Ovary (tissue), 9 donors: Measurements from ENCODE around the gene IL18BP. TPM values are rescaled to one million over a fixed set of nuclear protein-coding genes. Genes with fewer than 3 reads are reported as not detected.
A peak's percentile ranks its signal among the peaks of the same experiment; 100 is the strongest.

ENCODE experiments used
- DNase-seq, 5 donors: peaks; one replicate each; pipeline ENCODE4 v3.0.0-alpha.2; 2019 to 2020
- H3K27ac ChIP-seq, 2 donors: fragments of 200-600 bp; one replicate each; pipeline versions ENCODE4 v1.5.1 to v1.8.0; 2019 to 2022
- H3K27me3 ChIP-seq: fragments of 200-600 bp; one replicate; pipeline ENCODE4 v1.8.0; 2022
- H3K36me3 ChIP-seq: fragments of 200-600 bp; sonication (generic); one replicate; pipeline ENCODE4 v1.5.1; 2019
- H3K4me1 ChIP-seq: one replicate; pipeline ENCODE4 v1.8.1; 2013; ENCODE audit warnings: mild to moderate bottlenecking, moderate library complexity; ENCODE audit not compliant: insufficient read depth
- H3K4me3 ChIP-seq: fragments of 200-600 bp; sonication (generic); one replicate; pipeline ENCODE4 v1.5.1; 2017
- H3K9me3 ChIP-seq, 2 donors: fragments of 200-600 bp in 1 of 2; sonication (generic) in 1 of 2; one replicate each; pipeline versions ENCODE4 v1.5.1 to v1.8.1; 2013 to 2019; ENCODE audit warnings: mild to moderate bottlenecking in 1 of 2, moderate library complexity in 1 of 2
- CTCF ChIP-seq, 3 donors: fragments of 450-650 bp in 2 of 3; fragments of 200-600 bp in 1 of 3; IDR thresholded peaks; one replicate each; pipeline versions ENCODE4 v1.5.1 to v1.8.0; 2016 to 2022; ENCODE audit warnings: antibody characterized with exemption in 3 of 3, mild to moderate bottlenecking in 1 of 3
- EP300 ChIP-seq: sonication (generic); formaldehyde crosslinking; IDR thresholded peaks from one replicate; pipeline ENCODE4 v1.6.1; 2017; ENCODE audit warnings: antibody characterized with exemption
- POLR2A ChIP-seq: fragments of 450-650 bp; IDR thresholded peaks from one replicate; pipeline ENCODE4 v1.6.1; 2017; ENCODE audit warnings: antibody characterized with exemption, mild to moderate bottlenecking, moderate library complexity
- WGBS, 3 donors: extraction: QIAGEN DNeasy Blood & Tissue Kit in 1 of 3; methylation state at CpG; one replicate each; pipeline versions ENCODE4 v1.1.5 to v1.1.7; 2013 to 2017; 5-methylcytosine and 5-hydroxymethylcytosine counted together
- intact Hi-C, 4 donors: fragments of 100-400 bp; cut with DNase I; formaldehyde crosslinking; loops; one replicate each; pipeline versions ENCODE4 v1.11.0 to v1.15.1; 2022 to 2023
- polyA plus RNA-seq, 2 donors: library from polyadenylated mRNA; stranded (reverse); fragments of 200-250 nt in 1 of 2; fragments of 350-450 nt in 1 of 2; fragmentation: Illumina TruSeq in 1 of 2; extraction: RNeasy Lipid Tissue Mini Kit (QIAGEN cat#74804) in 1 of 2; gene quantifications; one replicate each; pipeline ENCODE4 v1.2.3, GENCODE V29; 2013 to 2014
- total RNA-seq, 7 donors: library from RNA; depleted of rRNA in 2 of 7; stranded (reverse); fragments of >200 nt in 2 of 7; fragmentation: NEBNext Ultra II Directional in 3 of 7; extraction: Animal tissue kit (Norgen Biotek cat#: 25700) in 3 of 7; gene quantifications; one replicate each; pipeline versions ENCODE4 v1.1.0 to v1.2.4, GENCODE V29; 2016 to 2023
- donor health status: DM: no; HTN: no; CAD: no; lungs with moderate emphysema.
- donor health status: DM: no; HTN: no; CAD: no.
- donor health status: Bipolar disorder and iron deficiency.
- donor health status: DM: yes; HTN: yes; CAD: no.
- donor health status: DM: no; HTN: no; CAD: no.
- donor health status: DM: yes; HTN: yes; CAD: no.

Gene IL18BP
- total and polyA plus RNA-seq, 9 donors: 4.6 to 17.1 (median 8.8) TPM

GRCh38 chr11:71976551-71976950 lies 22.2 kb upstream of the IL18BP start:
- intact Hi-C loops: loop anchor here in 1 of 4 donors (10.0 kb wide), 1 partner anchor 158 kb away; the partner anchor contains the start of gene FOLR3
- WGBS, 3 donors: 86 to 93% (median 93%) methylated on average over 5 of the region's 5 CpGs
- no peaks in the 10 kb centered on the region for H3K27me3 ChIP-seq
- DNase-seq: no peak
- TF ChIP-seq EP300: no peak
- no peak for TF ChIP-seq POLR2A
- TF ChIP-seq CTCF (IDR thresholded peaks at IDR 0.05): no peak
- no peak overlapping the region for H3K4me3 ChIP-seq
- H3K36me3 ChIP-seq: no peaks in the 10 kb centered on the region
- H3K4me1 ChIP-seq: no peaks in the 10 kb centered on the region
- no peak overlapping the region for H3K27ac ChIP-seq
- no peaks in the 10 kb centered on the region for H3K9me3 ChIP-seq

GRCh38 chr11:71977090-71977489 lies 21.6 kb upstream of the IL18BP start:
- Histone ChIP-seq H3K36me3 (no peaks in the 10 kb centered on the region), H3K27ac (no peak overlapping the region), H3K9me3 (no peaks in the 10 kb centered on the region), H3K4me1 (no peaks in the 10 kb centered on the region), H3K4me3 (no peak overlapping the region), H3K27me3 (no peaks in the 10 kb centered on the region)
- intact Hi-C loops: loop anchor here in 1 of 4 donors (10.0 kb wide), 1 partner anchor 158 kb away; the partner anchor contains the start of gene FOLR3
- WGBS, 3 donors: 59 to 83% (median 66%) methylated on average over 1 of the region's 1 CpG
- DNase-seq: no peak
- TF ChIP-seq EP300 (no peak), CTCF (IDR thresholded peaks at IDR 0.05) (no peak), POLR2A (no peak)

- Histone ChIP-seq H3K27ac (no peak overlapping the region), H3K9me3 (no peaks in the 10 kb centered on the region), H3K27me3 (no peaks in the 10 kb centered on the region), H3K4me3 (no peak overlapping the region), H3K4me1 (no peaks in the 10 kb centered on the region), H3K36me3 (no peaks in the 10 kb centered on the region)
- peak in 3 of 5 donors; percentile 34 to 67 (median 55) for DNase-seq
- intact Hi-C loops: loop anchor here in 1 of 4 donors (10.0 kb wide), 1 partner anchor 157 kb away; the partner anchor contains the start of gene FOLR3
- WGBS, 3 donors: 49 to 61% (median 52%) methylated on average over 7 of the region's 7 CpGs
- TF ChIP-seq CTCF (IDR thresholded peaks at IDR 0.05) (peak in 2 of 3 donors; percentile 67 to 71), POLR2A (no peak), EP300 (no peak)
Measured at GRCh38 chr11:71977743-71978418, 20.8 kb upstream of the IL18BP start.

GRCh38 chr11:71979094-71979493 lies 19.6 kb upstream of the IL18BP start:
- no peak for DNase-seq
- 90 to 94% (median 93%) methylated on average over 4 of the region's 4 CpGs for WGBS, 3 donors
- Histone ChIP-seq H3K4me1 (no peaks in the 10 kb centered on the region), H3K4me3 (no peak overlapping the region), H3K9me3 (no peaks in the 10 kb centered on the region), H3K27ac (no peak overlapping the region), H3K27me3 (no peaks in the 10 kb centered on the region), H3K36me3 (no peaks in the 10 kb centered on the region)
- intact Hi-C loops: loop anchor here in 1 of 4 donors (10.0 kb wide), 1 partner anchor 156 kb away; the partner anchor contains the start of gene FOLR3
- no peak for TF ChIP-seq EP300
- TF ChIP-seq CTCF (IDR thresholded peaks at IDR 0.05): no peak
- TF ChIP-seq POLR2A: no peak
